AG20443 (cell line): Measurements from ENCODE around the gene FLVCR2.
"Not testable (repeated sequence)": the region's sequence is repeated elsewhere in the genome, so short reads cannot be mapped to it uniquely, and the experiment has no call there.

Experiments
- DNase-seq: peaks from one replicate; pipeline ENCODE4 v3.0.0; 2012; ENCODE audit warnings: low spot score, mixed read lengths

The FLVCR2 gene

DNA sequence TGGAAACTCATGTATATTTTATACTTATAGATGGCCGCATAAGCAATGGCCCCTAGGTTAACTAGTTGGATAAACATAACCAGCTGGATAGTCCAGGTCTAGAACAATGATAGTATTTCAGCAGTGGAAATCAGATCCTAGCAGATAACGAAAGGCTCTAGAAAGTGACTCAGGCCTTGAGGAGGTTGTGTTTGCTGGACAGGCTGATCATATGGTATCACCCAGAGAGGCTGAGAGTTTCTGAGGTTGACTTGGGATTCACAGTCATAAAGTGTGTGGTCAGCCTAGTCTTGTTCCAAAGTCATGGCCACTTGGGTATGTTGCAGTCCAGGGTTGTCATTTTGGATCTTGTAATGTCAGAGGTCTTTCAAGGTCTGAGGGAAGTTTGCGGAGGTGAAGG, 16.8 kb downstream of the FLVCR2 start:
- no peak for DNase-seq

DNA sequence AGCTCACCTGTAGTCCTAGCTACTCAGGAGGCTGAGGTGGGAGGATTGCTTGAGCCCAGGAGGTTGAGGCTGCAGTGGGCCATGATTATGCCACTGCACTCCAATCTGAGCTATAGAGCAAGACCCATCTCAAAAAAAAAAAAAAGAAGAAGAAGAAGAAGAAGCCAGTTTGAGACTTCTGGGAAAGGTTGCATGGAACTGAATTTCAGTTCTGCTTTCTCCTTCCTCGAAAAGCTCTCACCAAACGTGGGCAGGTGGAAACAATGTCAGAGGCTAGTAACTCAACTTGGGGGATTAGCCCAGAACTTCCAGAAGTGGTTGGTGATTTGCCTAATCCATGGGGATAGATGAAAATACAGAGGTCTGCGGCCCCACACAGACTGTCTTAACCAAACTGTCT, 18.7 kb downstream of the FLVCR2 start:
- no peak for DNase-seq

DNA sequence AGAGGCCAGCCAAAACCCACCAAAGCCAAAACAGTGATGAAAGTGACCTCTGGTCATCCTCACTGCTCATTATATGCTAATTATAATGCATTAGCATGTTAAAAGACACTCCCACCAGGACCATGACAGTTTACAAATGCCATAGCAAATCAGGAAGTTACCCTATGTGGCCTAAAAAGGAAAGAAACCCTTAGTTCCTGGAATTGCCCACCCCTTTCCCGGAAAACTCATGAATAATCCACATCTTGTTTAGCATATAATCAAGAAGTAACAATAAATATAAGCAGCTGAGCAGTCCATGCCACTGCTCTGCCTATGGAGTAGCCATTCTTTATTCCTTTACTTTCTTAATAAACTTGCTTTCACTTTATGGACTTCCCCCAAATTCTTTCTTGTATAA, 21.7 kb downstream of the FLVCR2 start:
- not testable (repeated sequence) for DNase-seq

- DNase-seq: not testable (repeated sequence)
Observed at GRCh38 chr14:75601061-75601460, 22.6 kb downstream of the FLVCR2 start.

GRCh38 chr14:75602503-75602902, 24.1 kb downstream of the FLVCR2 start:
- DNase-seq: no peak

- DNase-seq: no peak
Observed at GRCh38 chr14:75604979-75605851, 26.8 kb downstream of the FLVCR2 start.

GRCh38 chr14:75605916-75606315, 27.5 kb downstream of the FLVCR2 start:
- DNase-seq: no peak

GRCh38 chr14:75607044-75607443, 28.6 kb downstream of the FLVCR2 start:
- DNase-seq: no peak

DNA sequence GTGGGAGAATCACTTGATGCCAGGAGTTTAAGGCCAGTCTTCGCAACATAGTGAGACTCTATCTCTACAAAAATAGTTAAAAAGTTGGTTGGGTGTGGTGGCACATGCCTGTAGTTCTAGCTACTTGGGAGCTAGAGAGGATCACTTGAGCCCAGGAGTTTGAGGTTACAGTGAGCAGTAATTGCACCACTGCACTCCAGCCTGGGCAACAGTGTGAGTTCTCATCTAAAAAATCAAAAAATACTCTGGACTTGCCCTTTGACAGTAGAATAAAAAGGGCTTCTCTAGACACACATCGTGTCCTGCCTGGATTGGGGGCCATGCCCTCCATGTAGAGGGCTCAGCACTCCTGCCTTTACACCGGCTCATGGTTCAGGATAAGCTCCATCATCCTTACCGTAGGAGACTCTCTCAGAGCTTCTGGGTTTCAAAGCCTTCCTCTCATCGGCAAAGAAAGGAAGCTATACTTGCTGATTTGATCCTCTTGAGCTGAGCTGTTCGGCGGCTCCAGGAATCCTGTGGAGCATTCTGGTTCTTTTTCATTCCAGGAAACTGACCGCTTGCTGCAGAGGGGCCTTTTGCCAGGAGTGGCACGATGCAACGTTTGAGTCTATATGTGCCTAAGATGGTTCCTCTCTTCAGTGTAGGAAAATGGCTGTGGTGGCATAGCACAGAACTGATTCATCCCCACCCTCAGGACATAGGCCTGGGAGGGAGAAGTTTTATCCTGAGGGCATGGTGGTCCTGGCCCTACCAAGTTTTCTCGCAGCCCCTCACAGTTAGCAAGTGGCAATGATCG, 29.6 kb downstream of the FLVCR2 start:
- no peak for DNase-seq

- no peak for DNase-seq
Observed at GRCh38 chr14:75609116-75609515, 30.7 kb downstream of the FLVCR2 start.

GRCh38 chr14:75609606-75610475, 31.4 kb downstream of the FLVCR2 start:
- DNase-seq: no peak

GRCh38 chr14:75610834-75611233, 32.4 kb downstream of the FLVCR2 start:
- no peak for DNase-seq

- DNase-seq: no peak
Observed at GRCh38 chr14:75612157-75612556, 33.7 kb downstream of the FLVCR2 start.

DNA sequence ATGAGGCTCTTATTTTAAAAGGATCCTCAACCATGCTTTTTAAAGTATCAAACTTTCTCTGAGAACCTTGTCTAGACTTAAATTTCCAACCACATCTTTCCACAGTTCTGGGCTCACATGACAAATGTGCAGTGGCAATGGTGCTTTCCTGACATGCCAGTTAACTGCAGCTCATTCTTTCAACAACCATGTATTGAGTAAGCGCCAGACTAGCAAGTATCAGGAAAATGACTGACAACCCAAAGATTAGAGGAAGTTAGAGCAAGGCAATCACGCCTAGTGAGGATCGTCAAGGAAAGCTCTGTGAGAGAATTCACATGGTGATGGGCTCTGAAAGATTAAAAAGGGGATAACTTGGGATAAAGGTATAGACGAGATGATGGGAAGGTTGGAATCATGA, 35.8 kb downstream of the FLVCR2 start:
- DNase-seq: no peak

- DNase-seq: no peak
Observed at GRCh38 chr14:75615200-75615599, 36.8 kb downstream of the FLVCR2 start.

DNA sequence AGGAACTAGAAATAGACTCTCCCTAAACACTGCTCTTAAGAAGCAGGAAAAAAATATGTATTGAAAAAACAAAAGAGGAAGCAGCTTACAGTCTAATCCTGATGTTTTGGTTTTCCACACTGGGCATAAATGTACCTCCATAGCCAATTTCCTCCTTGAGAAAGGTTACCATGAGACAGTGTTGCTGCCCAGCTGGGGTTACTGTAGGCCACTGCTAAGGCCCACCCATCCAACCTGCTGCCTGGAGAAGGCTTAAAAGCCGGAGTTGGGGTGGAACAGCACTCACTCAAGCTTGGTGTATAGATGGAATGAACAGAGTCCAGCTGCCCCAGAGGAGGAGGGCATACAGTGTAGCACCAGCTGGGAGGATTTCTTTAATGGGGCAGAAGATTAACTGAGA, 41.1 kb downstream of the FLVCR2 start:
- DNase-seq: no peak

DNA sequence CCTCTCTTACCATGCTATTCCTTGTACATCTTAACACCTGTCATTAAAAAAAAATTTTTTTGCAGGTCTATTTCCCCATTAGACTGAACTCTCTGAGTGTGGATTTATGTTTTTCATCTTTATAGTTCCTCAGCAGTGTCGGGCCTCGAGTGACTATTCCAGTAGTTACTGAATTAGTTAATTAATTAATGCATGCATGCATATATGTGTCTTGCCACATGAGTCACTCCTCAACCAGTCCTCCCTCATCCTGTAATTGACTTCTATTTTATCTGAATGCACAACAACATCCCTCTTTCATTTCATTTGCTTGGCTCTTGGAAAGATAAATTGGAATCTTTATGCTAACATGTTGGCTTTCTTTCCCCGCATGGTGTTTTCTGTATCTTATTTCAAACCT, 46.6 kb downstream of the FLVCR2 start:
- DNase-seq: no peak

DNA sequence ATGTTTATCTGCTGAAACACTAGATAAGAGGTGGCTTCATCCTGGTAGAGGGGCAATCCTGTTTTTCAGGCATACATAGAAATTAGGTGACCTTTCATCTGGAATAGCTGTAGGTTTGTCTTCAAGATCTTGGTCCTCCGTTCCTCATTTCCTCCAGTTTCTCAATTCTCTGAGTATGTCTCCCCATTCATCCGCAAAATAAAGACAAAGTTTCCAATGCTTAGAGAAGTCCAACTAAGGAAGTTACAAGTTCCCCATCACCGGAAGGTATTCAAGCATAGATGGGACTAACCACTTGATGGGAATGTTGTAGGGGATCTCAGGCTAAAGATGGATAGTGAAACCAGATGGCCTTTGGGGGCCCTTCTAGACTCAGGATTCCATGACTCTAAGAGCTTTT, 48.0 kb downstream of the FLVCR2 start:
- no peak for DNase-seq

DNA sequence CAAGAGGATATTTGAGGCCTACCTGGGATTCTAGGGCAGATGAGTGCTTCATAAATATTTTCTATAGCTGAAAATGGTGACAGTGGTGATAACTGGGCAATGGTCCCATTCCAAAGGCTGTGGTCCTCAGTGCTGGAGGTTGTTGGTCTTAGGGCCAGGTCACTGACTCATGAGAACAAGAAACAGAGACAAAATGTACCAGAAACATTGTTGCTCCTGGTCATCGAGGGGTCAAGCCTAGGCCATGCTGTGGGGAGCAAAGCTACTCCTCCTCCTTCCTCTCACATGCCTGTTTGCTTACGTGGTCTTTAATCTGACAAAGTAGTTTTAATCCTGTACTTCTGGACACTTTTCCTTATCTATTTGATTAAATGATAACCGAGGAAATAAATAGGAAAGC, 48.4 kb downstream of the FLVCR2 start:
- no peak for DNase-seq

DNA sequence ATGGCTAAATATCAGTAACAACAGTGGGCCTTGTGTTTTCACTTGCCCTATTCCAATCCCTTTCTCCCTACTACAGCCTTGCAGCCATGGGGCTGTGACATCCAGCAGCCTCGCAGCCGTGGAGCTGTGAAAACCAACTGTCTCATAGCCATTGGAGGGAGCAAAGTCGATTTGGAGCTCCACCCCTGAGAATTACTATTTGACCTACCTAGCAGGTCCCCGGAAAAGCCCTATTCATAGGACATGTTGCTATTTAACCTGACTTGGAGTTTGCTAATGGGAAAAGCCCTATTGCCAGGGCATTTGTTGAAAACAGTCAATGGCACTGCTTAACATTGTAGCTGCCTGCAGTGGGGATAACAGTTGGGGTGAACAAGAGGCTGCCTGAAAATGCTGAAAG, 49.0 kb downstream of the FLVCR2 start:
- no peak for DNase-seq

GRCh38 chr14:75628816-75629215, 50.4 kb downstream of the FLVCR2 start:
- DNase-seq: no peak

DNA sequence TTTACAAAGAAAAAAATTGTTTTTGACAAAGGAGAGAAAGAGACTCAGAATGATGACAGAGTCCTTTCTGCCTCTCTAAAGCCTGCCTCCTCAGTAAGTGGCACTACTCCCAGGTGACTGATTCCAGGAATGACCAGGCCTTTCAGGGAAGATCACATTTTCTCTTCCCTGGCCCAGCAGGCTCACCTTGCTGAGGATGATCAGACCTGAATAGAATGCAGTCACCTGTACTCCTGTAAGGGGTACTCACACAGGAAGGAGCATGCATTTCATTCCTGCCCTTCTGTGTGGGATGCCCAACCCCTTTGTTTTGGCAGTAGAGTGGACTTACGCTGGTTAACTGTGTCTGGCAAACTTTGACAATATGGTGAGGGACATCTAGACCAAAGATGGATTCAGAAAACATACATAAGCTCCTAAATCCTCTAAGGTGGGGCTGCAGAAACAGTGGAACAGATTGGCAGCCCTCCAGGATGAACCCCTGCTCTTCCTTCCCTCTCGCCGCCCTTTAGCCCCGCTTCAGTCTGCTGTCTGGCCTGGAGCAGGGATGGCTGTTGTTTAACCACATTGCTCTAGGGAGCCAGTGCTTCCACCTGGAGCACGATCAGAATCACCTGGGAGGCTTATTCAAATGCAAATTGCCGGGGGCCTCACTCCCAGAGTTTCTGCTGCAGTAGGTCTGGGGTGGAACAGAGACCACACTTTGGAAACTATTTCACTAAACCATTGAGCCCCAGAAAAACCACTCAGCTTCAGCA, 52.5 kb downstream of the FLVCR2 start:
- DNase-seq: no peak
